Psoas muscle (tissue), 8 donors: ENCODE results near the gene MYMX. TPM values are rescaled to one million over a fixed set of nuclear protein-coding genes. Genes with fewer than 3 reads are reported as not detected.
A peak's percentile ranks its signal among the peaks of the same experiment; 100 is the strongest.

Experiments
- ATAC-seq, 4 donors: fragments of 200-7000 bp; cut with Tn5 transposase; one replicate each; pipeline ENCODE4 v1.9.1; 2020; ENCODE audit warnings: moderate library complexity in 3 of 4, mild to moderate bottlenecking in 2 of 4
- DNase-seq, 2 donors: peaks; one replicate each; pipeline ENCODE4 v3.0.0-alpha.2; 2020
- H3K27ac ChIP-seq: fragments of 200-600 bp; one replicate; pipeline ENCODE4 v1.8.0; 2022
- H3K27me3 ChIP-seq, 3 donors: fragments of 200-600 bp in 1 of 3; one replicate each; pipeline versions ENCODE4 v1.6.1 to v1.8.0; 2013 to 2022; ENCODE audit warnings: low read length in 2 of 3, mild to moderate bottlenecking in 2 of 3, moderate library complexity in 1 of 3; ENCODE audit not compliant: insufficient read depth in 3 of 3
- H3K36me3 ChIP-seq, 2 donors: fragments of 200-600 bp in 1 of 2; one replicate each; pipeline versions ENCODE4 v1.6.1 to v1.8.0; 2013 to 2022; ENCODE audit warnings: low read depth in 1 of 2, mild to moderate bottlenecking in 1 of 2, moderate library complexity in 1 of 2; ENCODE audit not compliant: insufficient read depth in 1 of 2
- H3K4me1 ChIP-seq: fragments of 200-600 bp; one replicate; pipeline ENCODE4 v1.8.0; 2022
- H3K4me3 ChIP-seq: fragments of 200-600 bp; one replicate; pipeline ENCODE4 v1.8.0; 2022; ENCODE audit warnings: mild to moderate bottlenecking
- H3K9me3 ChIP-seq: fragments of 200-600 bp; one replicate; pipeline ENCODE4 v1.8.0; 2022
- WGBS, 3 donors: extraction: QIAGEN DNeasy Blood & Tissue Kit; methylation state at CpG; one replicate each; pipeline versions ENCODE4 v1.1.6 to v1.1.7; 2013; 5-methylcytosine and 5-hydroxymethylcytosine counted together
- intact Hi-C, 2 donors: fragments of 100-400 bp; cut with DNase I; formaldehyde crosslinking; loops; one replicate each; pipeline versions ENCODE4 v1.11.0 to v1.14.2; 2022
- polyA plus RNA-seq, 3 donors: library from polyadenylated mRNA; stranded (reverse); fragments of 200-250 nt; gene quantifications; one replicate each; pipeline ENCODE4 v1.2.3, GENCODE V29; 2013
- total RNA-seq, 4 donors: library from RNA; stranded (reverse); fragmentation: NEBNext Ultra II Directional in 2 of 4; extraction: Animal tissue kit (Norgen Biotek cat#: 25700) in 2 of 4; gene quantifications; one replicate each; pipeline versions ENCODE4 v1.2.1 to v1.2.4, GENCODE V29; 2021 to 2023
- TF ChIP-seq, protein P1 (sequence below): fragments of 200-600 bp; IDR thresholded peaks from one replicate; pipeline ENCODE4 v1.8.0; 2022; ENCODE audit warnings: antibody characterized with exemption
- donor health status: healthy with polysubstance abuse.
- donor health status: DM: no; HTN: no; CAD: no; lungs with moderate emphysema.
- donor health status: Bipolar disorder and iron deficiency.
- donor health status: healthy.
- donor health status: DM: yes; HTN: yes; CAD: no.
- donor health status: DM: no; HTN: no; CAD: no.
- donor health status: DM: no; HTN: no; CAD: no.
- donor health status: DM: yes; HTN: yes; CAD: no.

The MYMX gene
- total and polyA plus RNA-seq, 7 donors, result 0.09 to 0.61 (median 0.36) TPM; not detected in 2

DNA sequence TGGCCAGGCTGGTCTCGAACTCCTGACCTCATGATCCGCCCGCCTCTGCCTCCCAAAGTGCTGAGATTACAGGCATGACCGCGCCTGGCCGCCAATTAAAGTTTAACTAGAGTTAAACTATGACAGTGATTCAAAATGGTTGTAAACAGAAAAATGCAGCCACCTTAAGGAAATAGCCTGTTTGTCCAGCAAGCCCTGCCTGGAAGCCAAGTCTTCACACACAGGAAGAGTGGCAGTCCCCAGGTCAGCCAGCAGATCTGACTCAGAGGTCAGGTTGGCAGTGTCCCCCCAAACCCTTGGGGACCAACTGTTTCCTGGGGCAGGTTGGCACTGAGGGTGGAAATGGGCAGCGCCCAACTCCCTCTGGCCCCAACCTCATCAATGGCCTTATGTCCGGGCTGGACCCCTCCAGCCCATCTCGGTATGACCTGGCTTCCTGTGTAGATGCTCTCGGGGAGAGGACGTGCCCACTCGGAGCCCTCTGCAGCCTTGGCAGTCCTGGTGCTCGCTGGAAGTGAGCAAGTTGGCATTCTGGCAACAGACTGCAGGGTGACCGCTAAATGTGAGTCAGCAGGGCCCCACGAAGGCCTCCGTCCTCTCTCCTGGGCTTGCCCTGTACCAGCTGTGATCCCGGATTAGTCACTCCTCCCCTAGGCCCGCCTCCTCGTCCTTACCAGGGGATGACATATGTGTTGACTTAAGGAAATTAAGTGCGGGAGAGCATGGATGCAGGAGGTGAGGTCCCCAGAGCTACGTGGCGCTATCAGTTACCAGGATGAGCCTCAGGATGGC, 20.5 kb downstream of the MYMX start:
- peak; percentile 91 to 96 for DNase-seq
- Histone ChIP-seq H3K4me3 (peak overlapping the region; percentile 69), H3K9me3 (no peaks in the 10 kb centered on the region), H3K27me3 (no peaks in the 10 kb centered on the region), H3K27ac (peak overlapping the region; percentile 96), H3K4me1 (peaks cover 41% of the 10 kb centered on the region), H3K36me3 (peaks cover 2 to 12% of the 10 kb centered on the region in 2 donors)
- 19 to 24% (median 21%) methylated on average over 22 of the region's 22 CpGs for WGBS, 3 donors
- peak; percentile 87 to 92 (median 88) for ATAC-seq
- intact Hi-C loops, result no loop called here
- TF ChIP-seq, protein P1, sequence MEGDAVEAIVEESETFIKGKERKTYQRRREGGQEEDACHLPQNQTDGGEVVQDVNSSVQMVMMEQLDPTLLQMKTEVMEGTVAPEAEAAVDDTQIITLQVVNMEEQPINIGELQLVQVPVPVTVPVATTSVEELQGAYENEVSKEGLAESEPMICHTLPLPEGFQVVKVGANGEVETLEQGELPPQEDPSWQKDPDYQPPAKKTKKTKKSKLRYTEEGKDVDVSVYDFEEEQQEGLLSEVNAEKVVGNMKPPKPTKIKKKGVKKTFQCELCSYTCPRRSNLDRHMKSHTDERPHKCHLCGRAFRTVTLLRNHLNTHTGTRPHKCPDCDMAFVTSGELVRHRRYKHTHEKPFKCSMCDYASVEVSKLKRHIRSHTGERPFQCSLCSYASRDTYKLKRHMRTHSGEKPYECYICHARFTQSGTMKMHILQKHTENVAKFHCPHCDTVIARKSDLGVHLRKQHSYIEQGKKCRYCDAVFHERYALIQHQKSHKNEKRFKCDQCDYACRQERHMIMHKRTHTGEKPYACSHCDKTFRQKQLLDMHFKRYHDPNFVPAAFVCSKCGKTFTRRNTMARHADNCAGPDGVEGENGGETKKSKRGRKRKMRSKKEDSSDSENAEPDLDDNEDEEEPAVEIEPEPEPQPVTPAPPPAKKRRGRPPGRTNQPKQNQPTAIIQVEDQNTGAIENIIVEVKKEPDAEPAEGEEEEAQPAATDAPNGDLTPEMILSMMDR, result no peak

DNA sequence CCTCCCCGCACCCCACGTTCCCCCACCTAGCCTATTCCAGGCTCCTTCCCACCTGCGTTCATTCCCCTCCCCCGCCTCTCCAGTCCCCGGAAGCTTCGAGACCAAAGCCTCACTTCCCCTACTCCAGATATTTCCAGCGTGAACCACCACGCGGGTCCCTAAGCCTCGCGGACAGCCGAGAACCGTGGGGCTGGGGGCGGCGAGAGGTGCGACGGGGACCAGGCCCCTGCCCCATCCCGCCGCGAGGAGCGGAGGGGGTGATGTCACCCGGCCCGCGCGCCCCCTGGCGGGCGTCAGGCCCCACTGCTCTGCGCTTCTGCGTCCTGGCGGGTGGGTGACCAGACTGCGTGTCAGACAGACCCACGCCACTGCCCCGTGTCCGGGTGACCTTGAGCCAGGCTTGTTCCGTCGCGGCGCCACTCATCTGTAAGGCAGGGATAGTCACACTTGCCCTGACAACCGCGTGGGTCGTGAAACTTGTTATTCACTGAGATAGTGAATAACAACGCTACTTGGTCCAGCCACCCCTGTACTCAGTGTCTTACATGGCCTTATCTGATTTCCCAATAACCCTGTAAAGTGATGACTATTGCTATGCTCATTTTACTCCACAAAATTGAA, 21.2 kb downstream of the MYMX start:
- Histone ChIP-seq H3K4me3 (peak overlapping the region; percentile 69), H3K36me3 (peaks cover 0 to 5% of the 10 kb centered on the region in 2 donors), H3K4me1 (peaks cover 36% of the 10 kb centered on the region), H3K27ac (peak overlapping the region; percentile 96), H3K9me3 (no peaks in the 10 kb centered on the region), H3K27me3 (no peaks in the 10 kb centered on the region)
- ATAC-seq (peak; percentile 78 to 85 (median 83)), DNase-seq (peak; percentile 88 to 92)
- 1 to 4% (median 2%) methylated on average over 35 to 42 of the region's 42 CpGs for WGBS, 3 donors
- intact Hi-C loops, result no loop called here
- TF ChIP-seq, protein P1, result peak; percentile 97

DNA sequence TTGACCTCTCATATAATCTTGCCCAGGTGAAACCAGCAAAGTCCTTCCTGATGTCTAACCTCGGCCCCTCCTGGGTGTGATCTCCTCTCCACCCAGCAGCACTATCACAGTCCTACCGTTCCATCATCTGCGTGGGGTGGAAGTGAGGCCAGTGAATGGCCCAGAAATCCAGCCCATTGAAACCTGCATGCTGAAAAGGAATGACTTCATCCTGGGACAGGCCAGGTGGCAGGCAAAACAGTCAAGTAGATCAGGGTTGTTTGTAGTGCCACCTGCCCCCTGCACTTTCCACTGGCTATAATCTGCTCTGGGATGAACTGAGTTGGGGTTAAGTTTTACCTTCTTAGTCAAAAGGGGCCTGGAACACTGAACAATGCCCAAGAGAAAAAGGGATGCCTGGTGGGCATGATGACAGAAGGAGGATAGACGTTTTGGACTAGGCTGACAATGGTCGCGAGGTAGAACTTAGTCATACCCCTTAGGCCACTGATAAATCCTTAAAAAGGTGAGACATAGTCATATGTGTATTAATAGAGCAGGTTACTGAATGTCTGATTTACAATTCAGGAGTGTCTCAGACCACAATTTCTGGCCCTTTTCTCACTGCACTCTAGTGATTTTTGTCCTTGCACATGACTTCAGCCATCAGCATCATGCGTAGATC, 22.1 kb downstream of the MYMX start:
- peak overlapping the region; percentile 96 for H3K27ac ChIP-seq
- H3K4me1 ChIP-seq, result peaks cover 27% of the 10 kb centered on the region
- TF ChIP-seq, protein P1, result no peak
- intact Hi-C loops, result no loop called here
- H3K9me3 ChIP-seq, result no peaks in the 10 kb centered on the region
- H3K4me3 ChIP-seq, result no peak overlapping the region
- DNase-seq (peak in 1 of 2 donors; percentile 12), ATAC-seq (no peak)
- no peaks in the 10 kb centered on the region for H3K27me3 ChIP-seq
- no peaks in the 10 kb centered on the region for H3K36me3 ChIP-seq
- 75 to 80% (median 80%) methylated on average over 7 of the region's 7 CpGs for WGBS, 3 donors

DNA sequence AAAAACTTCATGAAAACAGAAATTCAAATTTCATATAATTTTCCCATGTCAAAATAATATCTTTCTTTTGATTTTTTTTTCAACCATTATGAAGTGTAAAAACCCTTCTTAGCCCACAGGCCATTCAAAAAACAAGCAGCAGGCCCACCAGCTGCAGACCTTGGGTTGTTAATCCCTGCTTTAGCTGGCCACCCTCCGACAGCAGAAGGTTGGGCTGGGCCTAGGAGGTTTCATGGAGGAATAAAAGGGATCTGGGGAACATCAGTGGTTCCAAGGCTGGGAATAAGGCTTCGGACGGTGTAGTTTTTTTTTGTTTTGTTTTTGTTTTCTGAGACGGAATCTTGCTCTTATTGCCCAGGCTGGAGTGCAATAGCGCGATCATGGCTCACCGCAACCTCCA, 26.6 kb downstream of the MYMX start:
- peak in 1 of 2 donors; percentile 17 for DNase-seq
- 92 to 95% (median 94%) methylated on average over 7 of the region's 7 CpGs for WGBS, 3 donors

More for the DNA sequence above, 26.6 kb downstream of the MYMX start:
- ATAC-seq, result no peak
- TF ChIP-seq, protein P1, result no peak
- H3K4me3 ChIP-seq, result no peak overlapping the region
- H3K4me1 ChIP-seq, result peaks cover 4% of the 10 kb centered on the region
- peaks cover 0 to 5% of the 10 kb centered on the region in 2 donors for H3K36me3 ChIP-seq
- intact Hi-C loops, result no loop called here
- no peaks in the 10 kb centered on the region for H3K9me3 ChIP-seq
- no peaks in the 10 kb centered on the region for H3K27me3 ChIP-seq
- H3K27ac ChIP-seq, result no peak overlapping the region
